A673 (cell line): Measurements from ENCODE around the gene DUSP15. TPM values are rescaled to one million over a fixed set of nuclear protein-coding genes. Genes with fewer than 3 reads are reported as not detected.

ENCODE experiments used
- BruUV-seq: library from RNA; stranded (reverse); fragments of 400-500 nt; replicated peaks from 2 replicates; lab custom pipeline; 2021; lab: Mats Ljungman, UMichigan
- CTCF ChIA-PET: fragments of 300-600 bp; sonication (Branson Sonifier 250); formaldehyde crosslinking; loops from one replicate; lab custom pipeline; 2022; ENCODE audit warnings: antibody characterized with exemption; lab: Charles Lee
- POLR2A ChIA-PET: fragments of 300-600 bp; sonication (Branson Sonifier 250); formaldehyde crosslinking; loops from one replicate; lab custom pipeline; 2022; ENCODE audit warnings: antibody characterized with exemption; ENCODE audit not compliant: low non-redundant PET; lab: Charles Lee
- DNase-seq: peaks from one replicate; pipeline ENCODE4 v3.0.0-alpha.2; 2015; ENCODE audit warnings: low spot score
- H3K27ac ChIP-seq: fragments of 200-600 bp; sonication (generic); 2 replicates; pipeline ENCODE4 v1.5.1; 2016; ENCODE audit warnings: mixed run types, low read depth, mild to moderate bottlenecking, mixed read lengths, antibody characterized with exemption, low read length; ENCODE audit not compliant: poor library complexity, severe bottlenecking
- H3K27me3 ChIP-seq: fragments of 200-600 bp; sonication (generic); replicated peaks from 2 replicates; pipeline ENCODE4 v1.6.1; 2017; ENCODE audit warnings: mixed run types, low read depth, mild to moderate bottlenecking, mixed read lengths, antibody characterized with exemption, low read length; ENCODE audit not compliant: insufficient read depth, poor library complexity
- H3K36me3 ChIP-seq: fragments of 200-600 bp; sonication (generic); 2 replicates; pipeline ENCODE4 v1.6.1; 2016; ENCODE audit warnings: mixed run types, mild to moderate bottlenecking, mixed read lengths, antibody characterized with exemption, low read length; ENCODE audit not compliant: insufficient read depth, poor library complexity, severe bottlenecking
- H3K4me1 ChIP-seq: fragments of 200-600 bp; sonication (generic); 2 replicates; pipeline ENCODE4 v1.6.1; 2017; ENCODE audit warnings: mixed run types, mild to moderate bottlenecking, mixed read lengths, antibody characterized with exemption, low read length; ENCODE audit not compliant: insufficient read depth, poor library complexity, severe bottlenecking
- H3K4me3 ChIP-seq: fragments of 200-600 bp; sonication (generic); 2 replicates; pipeline ENCODE4 v1.5.1; 2016; ENCODE audit warnings: low read depth, mixed run types, mild to moderate bottlenecking, mixed read lengths, low read length; ENCODE audit not compliant: poor library complexity, severe bottlenecking
- H3K9me3 ChIP-seq: fragments of 200-600 bp; sonication (generic); 2 replicates; pipeline ENCODE4 v1.6.1; 2016; ENCODE audit warnings: mixed run types, low read depth, mild to moderate bottlenecking, mixed read lengths, antibody characterized with exemption, low read length; ENCODE audit not compliant: poor library complexity, severe bottlenecking
- CTCF ChIP-seq: fragments of 300-800, 200-600 bp; sonication (generic); conservative IDR thresholded peaks from 2 replicates; pipeline ENCODE4 v1.5.1; 2017; ENCODE audit warnings: low read depth, mild to moderate bottlenecking, antibody characterized with exemption, low read length, moderate library complexity, mixed read lengths
- EZH2 ChIP-seq: fragments of 200-600 bp; sonication (generic); IDR thresholded peaks from 2 replicates; pipeline ENCODE4 v1.6.1; 2017; ENCODE audit warnings: borderline replicate concordance, low read depth, mild to moderate bottlenecking, mixed read lengths, antibody characterized with exemption, low read length; ENCODE audit not compliant: poor library complexity, severe bottlenecking
- intact Hi-C: fragments of 100-400 bp; cut with micrococcal nuclease; formaldehyde crosslinking; loops from one replicate; pipeline ENCODE4 v1.10.0; 2022; ENCODE audit not compliant: unreplicated experiment
- total RNA-seq: library from RNA; stranded (reverse); gene quantifications from 2 replicates; pipeline ENCODE4 v1.2.3, GENCODE V29; 2021

The DUSP15 gene
- total RNA-seq, 1 experiment from 2014 or later, result not detected

GRCh38 chr20:31827059-31827458, 43.3 kb downstream of the DUSP15 start:
- no peaks in the 10 kb centered on the region for H3K36me3 ChIP-seq
- H3K4me1 ChIP-seq, result peaks cover 9% of the 10 kb centered on the region
- H3K27ac ChIP-seq, result no peak overlapping the region
- intact Hi-C loops, result loop anchor here (10.0 kb wide), 1 partner anchor 828 kb away; no protein-coding TSS in a partner anchor
- ChIA-PET POLR2A (no interaction called here), CTCF (no interaction called here)
- no peaks in the 10 kb centered on the region for H3K27me3 ChIP-seq
- H3K9me3 ChIP-seq, result no peaks in the 10 kb centered on the region
- no TSS peak for BruUV-seq
- no peak for DNase-seq
- no peak for TF ChIP-seq EZH2
- no peak for TF ChIP-seq CTCF
- H3K4me3 ChIP-seq, result no peak overlapping the region

GRCh38 chr20:31826074-31826473, 44.3 kb downstream of the DUSP15 start:
- H3K27me3 ChIP-seq, result no peaks in the 10 kb centered on the region
- no peaks in the 10 kb centered on the region for H3K9me3 ChIP-seq
- H3K4me3 ChIP-seq, result no peak overlapping the region
- DNase-seq, result no peak
- ChIA-PET POLR2A (no interaction called here), CTCF (no interaction called here)
- intact Hi-C loops, result loop anchor here (10.0 kb wide), 1 partner anchor 829 kb away; no protein-coding TSS in a partner anchor
- no peaks in the 10 kb centered on the region for H3K36me3 ChIP-seq
- no TSS peak for BruUV-seq
- TF ChIP-seq CTCF (no peak), EZH2 (no peak)
- no peak overlapping the region for H3K27ac ChIP-seq
- H3K4me1 ChIP-seq, result peaks cover 9% of the 10 kb centered on the region

- CTCF ChIA-PET, result no interaction called here
Observed at GRCh38 chr20:31824554-31825313, 45.6 kb downstream of the DUSP15 start.

More at GRCh38 chr20:31824554-31825313, 45.6 kb downstream of the DUSP15 start:
- DNase-seq, result no peak
- BruUV-seq, result no TSS peak
- H3K9me3 ChIP-seq, result no peaks in the 10 kb centered on the region
- H3K4me1 ChIP-seq, result peaks cover 9% of the 10 kb centered on the region
- H3K4me3 ChIP-seq, result no peak overlapping the region
- H3K27ac ChIP-seq, result no peak overlapping the region
- intact Hi-C loops, result loop anchor here (10.0 kb wide), 1 partner anchor 830 kb away; no protein-coding TSS in a partner anchor
- no peaks in the 10 kb centered on the region for H3K36me3 ChIP-seq
- TF ChIP-seq EZH2 (no peak), CTCF (no peak)
- no peaks in the 10 kb centered on the region for H3K27me3 ChIP-seq
- POLR2A ChIA-PET, result no interaction called here
